ENCODE measurements around the gene PEX14. TPM values are rescaled to one million over a fixed set of nuclear protein-coding genes. Genes with fewer than 3 reads are reported as not detected.

Gene PEX14
- total and polyA plus RNA-seq, 10 of the 15 experiments (the other 5 are each of a cell fraction or from before 2014, with no cell fraction given) = 1.4 to 23.2 (median 12.0) TPM

GRCh38 chr1:10430216-10431069, 44.3 kb upstream of the PEX14 start, which contains the start of gene CENPS (continued):
- no peak for TF ChIP-seq BCLAF1 (IDR thresholded peaks at IDR 0.05)
- TF ChIP-seq HDAC6 (IDR thresholded peaks at IDR 0.05; ENCODE audit: unreplicated experiment) = no peak
- TF ChIP-seq IKZF2 (IDR thresholded peaks at IDR 0.05) = no peak
- peak; percentile 49; the same call in 1 of the 2 replicates for TF ChIP-seq PML (IDR thresholded peaks at IDR 0.05; ENCODE audit: low read length)
- TF ChIP-seq RELA (IDR thresholded peaks at IDR 0.05; ENCODE audit: borderline replicate concordance, partially characterized antibody) = peak; percentile 92
- TF ChIP-seq HDGF (IDR thresholded peaks at IDR 0.05) = no peak
- peak; percentile 4 to 48; a peak in 2 of 3 replicates for TF ChIP-seq EGR1 (IDR thresholded peaks at IDR 0.05; ENCODE audit: borderline replicate concordance in 1 of 2, low read depth in 2 of 2, low read length in 2 of 2)
- TF ChIP-seq RAD21 (IDR thresholded peaks at IDR 0.05; ENCODE audit: insufficient read depth, low read depth, low read length) = peak; percentile 51
- no peak for TF ChIP-seq EP300 (IDR thresholded peaks at IDR 0.05; ENCODE audit: borderline replicate concordance in 1 of 2, control insufficient read depth in 1 of 2, low read depth in 2 of 2, low read length in 2 of 2)
- 0 out of 2 replicates have a peak, but pooled peaks have one; percentile 39 for TF ChIP-seq MEF2A (IDR thresholded peaks at IDR 0.05; ENCODE audit: insufficient read depth, low read depth, low read length)
- TF ChIP-seq POU2F2 (IDR thresholded peaks at IDR 0.05; ENCODE audit: borderline replicate concordance, low read depth, low read length) = peak; percentile 71; the same call in 2 of the 3 replicates
- TF ChIP-seq SP1 (IDR thresholded peaks at IDR 0.05; ENCODE audit: low read depth, low read length) = peak; percentile 73
- TF ChIP-seq ELK1 (IDR thresholded peaks at IDR 0.05; ENCODE audit: low read depth, low read length) = peak; percentile 68; the same call in 1 of the 2 replicates
- TF ChIP-seq TAF1 (IDR thresholded peaks at IDR 0.05; ENCODE audit: borderline replicate concordance, low read depth, low read length) = peak; percentile 37; the same call in 1 of the 2 replicates
- no peak for TF ChIP-seq ZBED1 (IDR thresholded peaks at IDR 0.05; ENCODE audit: borderline replicate concordance)
- peak; percentile 53 for TF ChIP-seq POLR2AphosphoS5 (IDR thresholded peaks at IDR 0.05; ENCODE audit: low read length)
- peak; percentile 90 for TF ChIP-seq SMARCA5 (IDR thresholded peaks at IDR 0.05)
- TF ChIP-seq REST (IDR thresholded peaks at IDR 0.05; ENCODE audit: low read depth, low read length) = no peak
- peak; percentile 90 for TF ChIP-seq SMC3 (IDR thresholded peaks at IDR 0.05; ENCODE audit: borderline replicate concordance, low read length)
